Astrocyte of the cerebellum (primary cell): ENCODE measurements around the gene NUCB2.

Experiments
- DNase-seq: peaks from one replicate; pipeline ENCODE4 v3.0.0-alpha.2; 2011; ENCODE audit warnings: low read depth
- H3K4me3 ChIP-seq: 2 replicates; pipeline ENCODE4 v1.5.1; 2011; ENCODE audit warnings: mild to moderate bottlenecking, low read depth, low read length, moderate library complexity
- CTCF ChIP-seq: IDR thresholded peaks from 2 replicates; pipeline ENCODE4 v1.5.1; 2012; ENCODE audit warnings: low read length, low read depth, moderate library complexity, mild to moderate bottlenecking; ENCODE audit errors: missing control alignments
- in situ Hi-C: cut with HindIII; loops from 2 replicates; pipeline ENCODE4 v1.10.0; 2017; ENCODE audit warnings: low sequenced_read_pairs

The NUCB2 gene

GRCh38 chr11:17350455-17351171, 74.1 kb downstream of the NUCB2 start:
- in situ Hi-C loops = no loop called here
- no peak overlapping the region for H3K4me3 ChIP-seq
- TF ChIP-seq CTCF = no peak
- no peak for DNase-seq

- DNase-seq = no peak
- in situ Hi-C loops = no loop called here
- TF ChIP-seq CTCF = peak; percentile 36
- peak overlapping the region; percentile 66 for H3K4me3 ChIP-seq
These were observed 74.6 kb downstream of the NUCB2 start for GRCh38 chr11:17351172-17351509.

- no peak for TF ChIP-seq CTCF
- peak within 1 kb of the TSS; percentile 66 for H3K4me3 ChIP-seq
- DNase-seq = no peak
- in situ Hi-C loops = no loop called here
These were observed 75.1 kb downstream of the NUCB2 start, which contains the start of gene NCR3LG1 for GRCh38 chr11:17351510-17352176. Gene NCR3LG1 (plus strand): TSS chr11:17351800. CDS start chr11:17351970, 170 bp downstream.

- no peak for TF ChIP-seq CTCF
- DNase-seq = no peak
- in situ Hi-C loops = no loop called here
- peak overlapping the region; percentile 66 for H3K4me3 ChIP-seq
These were observed 76.6 kb downstream of the NUCB2 start for GRCh38 chr11:17352950-17353820.

- no peak for DNase-seq
- peak overlapping the region; percentile 66 for H3K4me3 ChIP-seq
- TF ChIP-seq CTCF = no peak
- in situ Hi-C loops = no loop called here
These were observed 77.5 kb downstream of the NUCB2 start for GRCh38 chr11:17353821-17354600.

GRCh38 chr11:17354601-17354991, 78.1 kb downstream of the NUCB2 start:
- in situ Hi-C loops = no loop called here
- H3K4me3 ChIP-seq = no peak overlapping the region
- peak; percentile 33 for DNase-seq
- TF ChIP-seq CTCF = peak; percentile 76
